ENCODE data around the gene METTL16. TPM values are rescaled to one million over a fixed set of nuclear protein-coding genes. Genes with fewer than 3 reads are reported as not detected.

Gene METTL16
- total RNA-seq, 1 donor from 2014 or later, result 17.6 TPM

DNA sequence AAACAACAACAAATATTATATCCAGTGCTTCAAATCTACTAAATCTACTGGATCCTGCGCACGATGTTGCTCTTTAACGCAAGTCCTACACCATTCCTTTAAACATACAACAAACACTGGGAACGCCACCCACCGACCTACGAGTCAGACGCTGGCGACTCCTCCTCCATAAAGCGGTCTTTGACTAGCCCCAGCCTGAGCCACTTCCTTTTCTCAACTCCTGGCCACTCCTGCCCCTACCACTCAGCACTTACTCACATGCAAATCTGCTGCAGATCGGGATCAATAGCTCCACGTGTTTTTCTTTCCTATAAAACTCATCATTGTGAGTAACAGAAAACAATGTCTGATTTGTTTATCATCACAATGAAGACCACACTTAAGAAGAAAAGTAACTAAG lies 78.0 kb downstream of the METTL16 start:
- DNase-seq (ENCODE audit: low read depth), result peak; percentile 74
- TF ChIP-seq, protein P1, sequence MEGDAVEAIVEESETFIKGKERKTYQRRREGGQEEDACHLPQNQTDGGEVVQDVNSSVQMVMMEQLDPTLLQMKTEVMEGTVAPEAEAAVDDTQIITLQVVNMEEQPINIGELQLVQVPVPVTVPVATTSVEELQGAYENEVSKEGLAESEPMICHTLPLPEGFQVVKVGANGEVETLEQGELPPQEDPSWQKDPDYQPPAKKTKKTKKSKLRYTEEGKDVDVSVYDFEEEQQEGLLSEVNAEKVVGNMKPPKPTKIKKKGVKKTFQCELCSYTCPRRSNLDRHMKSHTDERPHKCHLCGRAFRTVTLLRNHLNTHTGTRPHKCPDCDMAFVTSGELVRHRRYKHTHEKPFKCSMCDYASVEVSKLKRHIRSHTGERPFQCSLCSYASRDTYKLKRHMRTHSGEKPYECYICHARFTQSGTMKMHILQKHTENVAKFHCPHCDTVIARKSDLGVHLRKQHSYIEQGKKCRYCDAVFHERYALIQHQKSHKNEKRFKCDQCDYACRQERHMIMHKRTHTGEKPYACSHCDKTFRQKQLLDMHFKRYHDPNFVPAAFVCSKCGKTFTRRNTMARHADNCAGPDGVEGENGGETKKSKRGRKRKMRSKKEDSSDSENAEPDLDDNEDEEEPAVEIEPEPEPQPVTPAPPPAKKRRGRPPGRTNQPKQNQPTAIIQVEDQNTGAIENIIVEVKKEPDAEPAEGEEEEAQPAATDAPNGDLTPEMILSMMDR (IDR thresholded peaks at IDR 0.05; ENCODE audit: insufficient read depth, low read length, severe bottlenecking), result no peak
- H3K4me3 ChIP-seq (ENCODE audit: low read depth, low read length), result no peak overlapping the region
- no peak for FAIRE-seq
- peaks cover 8% of the 10 kb centered on the region for H3K36me3 ChIP-seq (ENCODE audit: control insufficient read depth, insufficient read depth, low read length)
- no peaks in the 10 kb centered on the region for H3K27me3 ChIP-seq (ENCODE audit: control insufficient read depth, insufficient read depth, low read length)

DNA sequence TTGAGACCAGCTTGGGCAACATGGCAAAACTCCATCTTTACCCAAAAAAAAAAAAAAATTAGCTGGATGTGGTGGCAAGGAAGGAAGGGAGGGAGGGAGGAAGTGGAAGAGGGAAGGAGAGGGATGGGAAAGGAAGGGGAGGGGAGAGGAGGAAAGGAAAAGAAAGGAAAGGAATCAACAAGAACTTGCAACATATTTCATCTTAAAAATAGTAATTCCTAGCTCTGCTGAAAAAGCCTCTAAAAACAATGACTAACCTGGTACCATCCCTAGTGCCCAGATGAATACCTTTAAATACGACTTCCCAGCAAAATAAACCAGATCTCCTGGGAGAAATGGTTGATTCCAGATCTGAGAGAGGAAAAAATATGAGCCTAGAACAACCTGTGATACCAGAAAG lies 83.8 kb downstream of the METTL16 start:
- H3K36me3 ChIP-seq (ENCODE audit: control insufficient read depth, insufficient read depth, low read length), result peaks cover 2% of the 10 kb centered on the region
- H3K4me3 ChIP-seq (ENCODE audit: low read depth, low read length), result no peak overlapping the region
- no peak for DNase-seq (ENCODE audit: low read depth)
- no peak for FAIRE-seq
- H3K27me3 ChIP-seq (ENCODE audit: control insufficient read depth, insufficient read depth, low read length), result no peaks in the 10 kb centered on the region
- TF ChIP-seq, protein P1 (IDR thresholded peaks at IDR 0.05; ENCODE audit: insufficient read depth, low read length, severe bottlenecking), result no peak

GRCh38 chr17:2427215-2427614 lies 84.5 kb downstream of the METTL16 start:
- TF ChIP-seq, protein P1 (IDR thresholded peaks at IDR 0.05; ENCODE audit: insufficient read depth, low read length, severe bottlenecking), result no peak
- Histone ChIP-seq H3K27me3 (ENCODE audit: control insufficient read depth, insufficient read depth, low read length) (no peaks in the 10 kb centered on the region), H3K36me3 (ENCODE audit: control insufficient read depth, insufficient read depth, low read length) (peaks cover 2% of the 10 kb centered on the region), H3K4me3 (ENCODE audit: low read depth, low read length) (no peak overlapping the region)
- FAIRE-seq, result no peak
- DNase-seq (ENCODE audit: low read depth), result no peak

DNA sequence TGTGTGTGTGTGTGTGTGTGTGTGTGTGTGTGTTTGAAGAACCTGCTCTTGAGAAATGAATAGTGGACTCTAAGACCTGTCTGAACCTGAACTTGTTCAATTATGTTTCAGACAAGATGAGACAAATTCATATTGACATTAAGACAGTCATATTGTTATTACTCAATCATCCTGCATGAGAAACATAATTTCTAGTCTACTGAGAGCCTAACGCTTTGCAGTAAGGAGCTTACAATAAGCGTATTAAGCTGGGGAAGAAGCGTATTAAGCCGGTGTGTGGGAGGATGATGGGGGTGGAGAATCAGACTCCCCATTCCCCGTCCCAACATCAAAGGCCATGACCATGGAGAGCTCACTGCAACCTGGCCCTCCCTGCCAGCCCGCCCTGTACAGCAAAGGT lies 88.4 kb downstream of the METTL16 start:
- DNase-seq (ENCODE audit: low read depth) (peak; percentile 100), FAIRE-seq (peak; percentile 23)
- TF ChIP-seq, protein P1 (IDR thresholded peaks at IDR 0.05; ENCODE audit: insufficient read depth, low read length, severe bottlenecking), result no peak
- Histone ChIP-seq H3K4me3 (ENCODE audit: low read depth, low read length) (no peak overlapping the region), H3K36me3 (ENCODE audit: control insufficient read depth, insufficient read depth, low read length) (peaks cover 8% of the 10 kb centered on the region), H3K27me3 (ENCODE audit: control insufficient read depth, insufficient read depth, low read length) (no peaks in the 10 kb centered on the region)

DNA sequence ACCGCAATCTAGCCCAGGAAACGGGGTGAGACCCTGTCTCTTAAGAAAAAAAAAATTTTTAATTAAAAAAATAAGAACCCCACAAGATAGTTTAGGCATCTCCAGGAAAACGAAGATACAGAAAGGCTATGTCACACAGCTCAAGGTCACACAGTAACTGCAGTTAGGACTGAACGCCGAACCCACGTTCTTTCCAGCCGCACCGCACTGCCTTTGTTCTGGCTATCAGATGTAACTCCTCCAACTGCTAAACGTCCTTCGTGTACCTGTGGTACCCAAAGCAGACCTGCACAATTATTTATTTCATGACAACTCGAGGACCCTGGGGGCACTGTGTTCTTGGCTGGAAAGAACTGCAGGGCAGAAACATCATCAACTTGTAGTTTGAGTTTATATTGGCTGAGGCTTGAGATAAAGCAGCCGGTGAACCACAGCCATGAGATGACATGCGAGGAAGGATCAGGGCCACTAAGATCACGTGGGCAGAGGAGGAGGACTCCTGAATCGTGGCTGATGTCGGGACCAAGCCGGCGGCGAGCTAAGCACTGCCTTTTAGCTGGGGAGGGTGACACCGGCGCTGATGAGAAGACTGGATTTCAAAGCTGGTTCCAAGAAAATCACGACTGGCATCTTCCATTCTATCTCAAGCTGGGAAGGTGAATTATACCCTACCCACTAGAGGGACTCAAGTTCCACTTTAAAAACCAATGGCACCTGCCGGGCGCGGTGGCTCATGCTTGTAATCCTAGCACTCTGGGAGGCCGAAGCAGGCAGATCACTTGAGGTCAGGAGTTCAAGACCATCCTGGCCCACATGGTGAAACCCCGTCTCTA lies 90.2 kb downstream of the METTL16 start:
- no peak for DNase-seq (ENCODE audit: low read depth)
- Histone ChIP-seq H3K27me3 (ENCODE audit: control insufficient read depth, insufficient read depth, low read length) (no peaks in the 10 kb centered on the region), H3K36me3 (ENCODE audit: control insufficient read depth, insufficient read depth, low read length) (peaks cover 8% of the 10 kb centered on the region), H3K4me3 (ENCODE audit: low read depth, low read length) (no peak overlapping the region)
- FAIRE-seq, result no peak
- TF ChIP-seq, protein P1 (IDR thresholded peaks at IDR 0.05; ENCODE audit: insufficient read depth, low read length, severe bottlenecking), result peak; percentile 43

Data from bronchial epithelial cell (primary cell).